HG03469 (cell line): Measurements from ENCODE around the gene FAM20B.

Experiments used
- ATAC-seq: cut with Tn5 transposase; IDR thresholded peaks from one replicate; pipeline ENCODE4 v1.9.1; 2021; ENCODE audit warnings: mild to moderate bottlenecking, moderate library complexity, moderate number of reproducible peaks; ENCODE audit not compliant: unreplicated experiment

FAM20B gene

DNA sequence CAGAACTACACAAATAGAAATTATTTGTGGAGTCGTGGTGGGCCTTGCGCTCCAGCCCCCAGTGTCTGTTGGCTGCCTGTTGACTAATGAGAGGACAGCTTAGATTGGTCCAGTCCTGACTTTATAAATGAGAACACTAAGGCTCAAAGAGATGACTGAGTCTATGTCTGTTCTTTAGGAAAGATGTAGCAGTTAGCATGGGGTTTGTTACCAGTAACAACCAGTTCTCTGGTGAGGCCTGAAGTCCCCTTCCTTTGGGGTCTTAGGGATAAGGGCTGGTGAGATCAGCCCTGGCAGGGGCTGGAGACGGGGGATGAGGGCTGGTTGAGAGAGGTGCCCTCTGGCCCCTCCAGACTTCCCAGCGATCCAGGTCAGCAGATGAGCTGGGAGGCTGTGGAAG lies 65.2 kb downstream of the FAM20B start:
- no peak for ATAC-seq

- no peak for ATAC-seq
Observed at GRCh38 chr1:179091691-179092165, 66.0 kb downstream of the FAM20B start.

GRCh38 chr1:179092896-179093461 lies 67.3 kb downstream of the FAM20B start:
- no peak for ATAC-seq

DNA sequence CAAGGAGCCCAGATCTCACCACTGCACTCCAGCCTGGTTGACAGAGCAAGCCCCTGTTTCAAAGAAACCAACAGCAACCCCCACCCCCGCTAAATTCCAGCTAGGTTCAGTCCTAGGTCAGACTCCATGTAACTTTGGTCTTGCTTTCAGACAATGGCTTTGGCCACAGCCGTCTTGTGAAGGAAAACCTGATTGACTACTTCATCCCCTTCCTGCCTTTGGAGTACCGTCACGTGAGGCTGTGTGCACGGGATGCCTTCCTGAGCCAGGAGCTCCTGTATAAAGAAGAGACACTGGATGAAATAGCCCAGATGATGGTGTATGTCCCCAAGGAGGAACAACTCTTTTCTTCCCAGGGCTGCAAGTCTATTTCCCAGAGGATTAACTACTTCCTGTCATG lies 69.1 kb downstream of the FAM20B start:
- no peak for ATAC-seq

GRCh38 chr1:179095377-179095776 lies 69.7 kb downstream of the FAM20B start:
- no peak for ATAC-seq

GRCh38 chr1:179095924-179096323 lies 70.2 kb downstream of the FAM20B start:
- no peak for ATAC-seq

DNA sequence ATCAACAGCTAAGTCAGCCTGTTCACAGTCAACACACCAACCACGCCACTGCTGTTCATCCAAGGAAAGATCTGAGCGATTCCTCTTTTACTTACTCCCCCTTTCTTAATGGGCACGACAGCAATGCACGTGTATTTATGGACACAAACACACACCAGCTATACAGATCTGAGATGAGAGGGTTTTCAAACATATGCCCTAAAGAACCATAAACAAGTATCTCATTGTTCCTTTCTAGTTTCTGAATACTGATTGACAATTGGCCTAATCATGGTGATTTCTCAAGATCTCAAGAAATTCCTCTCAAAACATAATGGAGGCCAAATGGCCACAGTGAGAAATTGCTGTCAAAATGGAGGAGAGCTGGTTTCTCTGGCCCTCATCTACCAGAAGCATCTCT lies 74.2 kb downstream of the FAM20B start:
- no peak for ATAC-seq

GRCh38 chr1:179101566-179101965 lies 75.9 kb downstream of the FAM20B start:
- no peak for ATAC-seq

- ATAC-seq: no peak
Observed at GRCh38 chr1:179103999-179104398, 78.3 kb downstream of the FAM20B start.

DNA sequence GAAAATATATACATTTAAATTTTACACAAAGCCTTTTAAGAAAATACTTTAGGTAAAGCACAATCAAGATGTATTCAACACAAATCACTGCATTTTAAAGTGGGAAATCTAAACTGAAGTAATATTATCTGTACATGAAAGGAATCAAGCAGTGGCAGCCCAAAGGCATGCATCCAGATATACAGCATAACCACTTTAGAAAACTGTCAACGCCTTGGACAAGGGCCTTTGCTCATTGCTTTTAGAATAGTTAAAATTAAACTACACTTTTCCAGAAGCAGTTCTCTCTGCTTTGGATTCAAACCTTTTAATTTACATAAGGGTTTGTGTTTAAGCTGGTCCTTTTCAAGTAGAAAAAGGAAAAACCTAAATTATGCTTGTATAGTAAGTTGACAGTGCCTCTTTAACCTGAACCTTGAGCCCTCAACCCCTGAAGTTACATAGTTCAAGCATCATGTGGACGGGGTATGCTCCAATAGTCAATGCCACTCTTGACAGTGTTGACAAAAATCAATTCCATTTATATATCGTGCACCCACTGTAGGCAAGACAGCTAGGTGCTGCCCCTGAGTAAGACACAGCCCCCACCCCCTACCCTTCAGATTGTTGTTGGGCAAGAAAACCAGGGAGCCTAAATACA lies 79.0 kb downstream of the FAM20B start:
- ATAC-seq: no peak

- ATAC-seq: no peak
Observed at GRCh38 chr1:179105393-179105792, 79.7 kb downstream of the FAM20B start.

- ATAC-seq: no peak
Observed at GRCh38 chr1:179107706-179108629, 82.3 kb downstream of the FAM20B start.

GRCh38 chr1:179108644-179109043 lies 83.0 kb downstream of the FAM20B start:
- ATAC-seq: no peak

- no peak for ATAC-seq
Observed at GRCh38 chr1:179115181-179115580, 89.5 kb downstream of the FAM20B start.

DNA sequence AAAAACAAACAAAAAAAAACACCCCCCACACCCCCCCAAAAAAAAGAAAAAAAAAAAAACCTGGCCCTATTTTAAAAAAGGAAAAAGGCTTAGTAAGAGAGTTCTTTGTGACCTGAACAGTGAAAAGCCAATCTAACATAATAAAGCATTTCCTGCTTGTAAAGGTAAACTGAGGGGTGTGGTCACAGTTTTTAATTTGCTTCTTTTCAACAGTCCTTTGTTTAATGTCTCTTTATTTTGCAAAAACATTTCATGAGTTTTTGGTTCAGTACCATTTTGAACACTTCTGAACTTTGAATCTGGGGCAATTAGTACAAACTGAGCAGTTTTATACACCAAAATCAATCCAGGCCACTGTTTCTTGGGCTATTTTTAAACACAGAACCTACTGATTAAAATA lies 93.8 kb downstream of the FAM20B start:
- ATAC-seq: no peak

DNA sequence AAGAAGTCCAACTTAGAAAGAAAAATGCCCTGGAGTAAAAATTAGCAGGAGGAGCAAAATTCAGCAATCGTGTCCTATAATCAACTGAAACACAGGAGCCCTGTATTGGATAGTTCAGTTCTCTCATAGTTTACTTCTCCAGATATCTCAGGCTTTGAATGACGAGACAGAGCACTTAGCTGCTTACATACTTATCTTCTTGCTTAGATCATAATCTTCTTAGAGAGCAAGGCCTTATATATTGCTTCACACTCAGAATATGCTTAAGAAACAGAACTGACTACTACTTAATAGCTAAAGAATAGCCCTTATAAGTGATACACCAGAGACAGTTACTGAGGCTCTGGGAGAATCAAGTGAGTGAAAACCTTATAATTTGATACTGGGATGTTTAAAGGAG lies 95.0 kb downstream of the FAM20B start:
- ATAC-seq: no peak

- ATAC-seq: no peak
Observed at GRCh38 chr1:179121159-179121938, 95.7 kb downstream of the FAM20B start.

DNA sequence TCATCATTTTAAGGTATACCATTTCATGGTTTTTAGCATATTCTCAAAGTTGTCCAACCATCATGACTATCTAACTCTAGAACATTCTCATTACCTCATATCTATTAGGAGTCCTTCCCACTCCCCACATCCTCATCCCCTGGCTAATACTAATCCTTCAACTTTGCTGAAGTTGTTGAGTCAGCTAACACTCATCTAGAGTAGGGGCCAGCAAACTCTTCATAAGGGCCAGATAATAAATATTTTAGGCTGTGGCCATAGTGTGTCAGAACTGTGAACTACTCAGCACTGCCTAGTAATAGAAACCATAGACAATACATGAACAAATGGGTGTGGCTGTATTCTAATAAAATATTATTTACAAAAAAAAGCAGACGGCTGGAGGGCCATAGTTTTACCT lies 99.2 kb downstream of the FAM20B start:
- no peak for ATAC-seq
